IPS-18c (cell line): ENCODE data around the gene ADAMTS18.

Experiments used
- H3K4me3 ChIP-seq: 2 replicates; pipeline ENCODE4 v1.7.0; 2013; ENCODE audit warnings: low read depth, mild to moderate bottlenecking, low read length, moderate library complexity; ENCODE audit not compliant: insufficient read depth
- H3K9me3 ChIP-seq: one replicate; pipeline ENCODE4 v1.6.1; 2013; ENCODE audit warnings: mild to moderate bottlenecking, low read length, moderate library complexity; ENCODE audit not compliant: control insufficient read depth, insufficient read depth

Gene ADAMTS18

DNA sequence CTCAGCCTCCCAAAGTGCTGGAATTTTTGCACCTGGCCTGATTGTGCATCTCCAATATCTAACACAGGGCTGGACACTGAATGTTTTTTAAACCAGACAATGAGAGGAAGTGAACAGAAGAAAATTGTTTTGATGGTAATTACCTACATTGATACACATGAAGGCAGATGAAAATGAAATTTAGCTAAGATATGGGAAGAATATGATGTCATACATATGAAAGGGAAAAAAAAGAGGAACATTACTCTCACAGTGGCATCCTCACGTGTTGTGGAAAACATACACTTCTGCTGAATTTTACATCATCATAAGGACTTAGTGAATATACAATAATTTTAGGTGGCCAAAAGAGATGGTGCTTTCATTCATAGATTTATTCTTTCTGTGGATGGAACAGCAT, 124.0 kb downstream of the ADAMTS18 start:
- no peak overlapping the region for H3K4me3 ChIP-seq

DNA sequence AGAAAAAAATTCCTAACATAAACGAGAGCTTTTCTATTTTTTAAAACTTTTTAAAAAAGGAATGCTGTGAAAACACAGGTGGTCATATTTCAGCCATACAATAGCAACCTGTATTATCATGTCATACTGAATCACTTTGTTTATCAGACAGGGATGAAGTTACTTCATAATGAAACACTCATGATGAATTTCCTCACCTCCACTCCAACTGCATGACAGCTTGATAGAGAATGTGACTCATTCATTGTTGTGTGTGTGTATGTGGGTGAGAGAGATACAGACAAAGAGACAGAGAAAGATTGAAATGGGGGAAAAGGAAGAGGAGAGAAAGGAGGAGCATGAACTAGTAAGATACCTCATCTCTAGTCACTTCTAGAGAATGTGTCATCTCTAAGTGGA, 126.7 kb downstream of the ADAMTS18 start:
- H3K4me3 ChIP-seq = no peak overlapping the region

More for the DNA sequence above, 124.0 kb downstream of the ADAMTS18 start:
- no peaks in the 10 kb centered on the region for H3K9me3 ChIP-seq

DNA sequence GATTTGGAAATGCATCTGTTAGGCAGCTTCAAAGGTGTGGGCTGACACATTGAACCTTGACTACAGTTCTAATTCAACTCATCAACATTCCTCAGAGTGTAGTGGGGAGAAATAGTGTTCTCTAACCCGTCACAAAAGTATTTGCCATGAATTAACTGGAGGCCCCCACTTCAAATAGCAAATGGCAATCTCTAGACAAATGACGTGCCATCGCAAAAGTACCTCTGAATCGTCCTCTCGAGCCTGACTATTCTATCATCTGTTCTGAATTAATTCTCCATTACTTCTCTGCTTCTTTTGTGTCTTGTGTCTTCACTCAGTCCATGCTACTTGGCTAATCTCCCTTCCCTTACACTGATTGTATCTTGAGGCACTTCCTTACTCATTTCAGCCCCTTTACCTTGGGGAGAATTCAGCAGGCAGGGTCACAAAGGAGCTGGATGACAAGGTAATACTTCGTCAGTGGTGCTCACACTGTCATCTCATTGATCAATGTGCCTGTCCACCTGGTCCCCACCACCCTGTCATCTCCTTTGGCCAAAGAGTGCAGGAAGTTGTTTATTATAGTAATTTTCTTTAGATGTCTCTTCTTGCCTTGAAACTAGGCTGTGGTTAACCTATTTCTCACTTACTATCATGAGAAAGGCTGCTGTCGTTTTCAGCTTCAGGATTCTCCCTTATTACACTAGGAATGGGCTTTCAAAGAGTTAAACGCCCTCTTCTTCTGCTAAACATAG, 127.2 kb downstream of the ADAMTS18 start:
- Histone ChIP-seq H3K4me3 (no peak overlapping the region), H3K9me3 (no peaks in the 10 kb centered on the region)

More for the DNA sequence above, 126.7 kb downstream of the ADAMTS18 start:
- H3K9me3 ChIP-seq = no peaks in the 10 kb centered on the region

DNA sequence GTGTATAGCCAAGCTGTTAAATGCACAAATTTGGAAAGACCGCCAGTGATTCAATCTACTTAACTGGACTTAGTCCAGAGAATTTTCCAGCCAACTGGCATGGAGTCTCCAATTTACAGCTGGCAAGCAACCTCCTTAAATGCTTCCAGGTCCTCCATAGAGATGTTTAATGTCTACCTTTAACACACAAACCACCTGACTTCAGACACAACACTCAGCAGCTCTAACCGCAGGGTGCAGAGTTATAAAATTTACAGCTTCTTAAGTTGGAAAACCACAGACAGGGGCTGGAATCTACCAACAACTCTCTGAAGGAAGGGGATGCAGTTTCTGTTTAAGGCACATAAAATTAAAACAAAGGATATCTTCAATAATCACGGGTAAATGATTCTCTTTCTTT, 128.8 kb downstream of the ADAMTS18 start:
- Histone ChIP-seq H3K4me3 (no peak overlapping the region), H3K9me3 (no peaks in the 10 kb centered on the region)

DNA sequence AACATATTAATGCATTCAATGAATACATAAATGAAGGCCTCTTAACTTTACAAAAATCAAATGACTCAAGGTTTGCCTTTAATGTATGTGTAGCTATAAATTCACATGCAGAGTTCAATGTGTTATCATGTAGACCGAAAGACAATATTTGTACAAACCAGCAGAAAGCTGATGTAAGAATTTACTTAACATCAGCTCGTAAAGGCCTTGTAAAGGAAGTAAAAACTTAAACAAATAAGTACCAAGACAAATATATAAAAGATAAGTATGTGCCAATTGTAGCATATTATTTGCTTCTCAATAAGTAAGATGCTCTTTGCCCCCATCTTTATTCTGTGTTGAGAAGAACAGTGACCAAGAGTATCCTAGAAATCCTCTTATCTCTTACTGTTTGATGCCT, 130.0 kb downstream of the ADAMTS18 start:
- H3K9me3 ChIP-seq = no peaks in the 10 kb centered on the region

DNA sequence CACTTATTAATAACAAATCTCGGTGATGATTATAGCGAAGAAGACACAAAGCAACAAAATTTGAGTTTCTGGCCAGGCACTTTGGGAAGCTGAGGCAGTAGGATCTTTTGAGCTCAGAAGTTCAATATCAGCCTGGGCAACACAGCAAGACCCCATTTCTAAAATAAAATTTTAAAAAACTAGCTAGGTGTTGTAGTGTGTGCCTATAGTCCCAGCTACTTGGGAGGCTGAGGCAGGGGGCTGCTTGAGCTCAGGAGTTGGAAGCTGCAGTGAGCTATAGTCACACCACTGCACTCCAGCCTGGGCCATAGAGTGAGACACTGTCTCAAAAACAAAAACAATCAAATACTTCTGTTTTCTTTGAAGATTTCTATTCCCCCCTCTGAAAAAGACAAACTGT, 130.7 kb downstream of the ADAMTS18 start:
- Histone ChIP-seq H3K9me3 (no peaks in the 10 kb centered on the region), H3K4me3 (no peak overlapping the region)

More for the DNA sequence above, 130.0 kb downstream of the ADAMTS18 start:
- H3K4me3 ChIP-seq = no peak overlapping the region

DNA sequence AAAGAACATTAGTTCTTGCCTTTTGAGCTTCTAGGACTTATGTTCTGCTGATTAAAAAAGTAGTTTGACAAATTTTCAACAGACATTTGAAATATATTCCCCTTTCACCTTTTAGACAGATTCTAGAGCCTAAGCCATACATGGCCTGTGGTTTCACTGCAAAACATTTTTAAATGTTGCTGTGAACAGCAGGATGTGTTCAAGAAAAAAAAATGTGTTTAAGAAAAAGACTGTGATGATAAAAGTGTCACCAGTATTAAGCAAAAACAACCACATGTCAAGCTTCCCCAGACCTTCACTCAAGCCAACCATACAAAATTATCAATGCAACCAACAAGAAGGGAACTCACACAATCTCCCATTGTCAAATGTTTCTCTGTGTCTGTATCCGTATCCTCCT, 132.2 kb downstream of the ADAMTS18 start:
- Histone ChIP-seq H3K4me3 (no peak overlapping the region), H3K9me3 (no peaks in the 10 kb centered on the region)

DNA sequence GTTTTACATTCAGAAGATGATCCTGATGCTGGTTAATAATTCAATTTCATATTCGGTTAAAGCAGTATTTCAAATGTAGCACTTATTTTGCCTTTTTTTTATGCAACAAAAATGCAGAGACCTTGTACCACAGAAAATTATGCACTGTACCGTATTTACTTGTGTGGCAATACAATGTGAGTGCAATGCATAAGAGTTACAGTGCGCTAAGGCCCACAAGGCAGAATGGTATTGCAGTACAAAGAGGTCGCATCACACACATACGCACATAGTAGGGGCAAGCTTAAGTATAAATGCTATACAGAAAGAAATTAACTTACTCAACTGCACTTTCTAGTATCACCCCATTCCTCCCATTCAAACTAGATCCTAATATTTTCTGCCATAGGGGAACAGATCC, 132.6 kb downstream of the ADAMTS18 start:
- H3K4me3 ChIP-seq = no peak overlapping the region
- H3K9me3 ChIP-seq = no peaks in the 10 kb centered on the region

DNA sequence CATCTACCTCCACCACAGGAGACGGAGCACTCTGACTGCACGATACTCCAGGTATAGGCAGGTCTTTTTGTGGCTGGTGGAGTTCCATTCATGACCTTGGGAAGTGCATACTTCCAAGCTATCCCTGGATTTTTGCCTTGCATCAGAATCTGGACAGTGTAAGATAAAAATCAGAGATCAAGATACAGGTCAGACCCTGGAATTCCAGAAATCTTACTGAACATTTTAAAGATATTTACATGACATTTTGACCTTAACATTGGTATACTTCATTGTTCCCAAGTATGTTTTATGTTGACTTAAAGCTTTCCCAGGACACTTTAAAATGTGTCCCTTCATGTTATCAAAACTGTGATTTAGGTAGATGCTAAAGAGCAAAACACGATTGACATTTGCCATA, 134.6 kb downstream of the ADAMTS18 start:
- Histone ChIP-seq H3K9me3 (no peaks in the 10 kb centered on the region), H3K4me3 (no peak overlapping the region)

DNA sequence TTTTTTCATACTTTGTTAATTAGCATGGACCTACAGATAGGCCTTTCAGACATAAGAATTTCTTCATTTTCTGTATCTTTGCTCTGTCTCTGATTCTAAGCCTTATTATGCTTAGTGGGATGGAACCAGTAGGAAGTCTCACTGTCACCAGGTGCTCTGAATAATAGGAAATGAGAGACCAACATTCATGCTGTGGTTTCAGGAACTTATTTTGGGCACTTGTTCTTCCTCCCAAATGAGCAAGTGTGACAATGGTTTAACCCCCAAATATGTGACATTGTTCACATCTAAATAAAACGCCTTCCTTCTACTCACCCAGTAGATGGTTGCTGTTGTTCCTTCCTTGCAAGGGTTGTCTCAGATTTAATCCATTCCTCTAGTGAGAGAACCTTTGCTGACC, 135.4 kb downstream of the ADAMTS18 start:
- H3K4me3 ChIP-seq = no peak overlapping the region
- no peaks in the 10 kb centered on the region for H3K9me3 ChIP-seq

DNA sequence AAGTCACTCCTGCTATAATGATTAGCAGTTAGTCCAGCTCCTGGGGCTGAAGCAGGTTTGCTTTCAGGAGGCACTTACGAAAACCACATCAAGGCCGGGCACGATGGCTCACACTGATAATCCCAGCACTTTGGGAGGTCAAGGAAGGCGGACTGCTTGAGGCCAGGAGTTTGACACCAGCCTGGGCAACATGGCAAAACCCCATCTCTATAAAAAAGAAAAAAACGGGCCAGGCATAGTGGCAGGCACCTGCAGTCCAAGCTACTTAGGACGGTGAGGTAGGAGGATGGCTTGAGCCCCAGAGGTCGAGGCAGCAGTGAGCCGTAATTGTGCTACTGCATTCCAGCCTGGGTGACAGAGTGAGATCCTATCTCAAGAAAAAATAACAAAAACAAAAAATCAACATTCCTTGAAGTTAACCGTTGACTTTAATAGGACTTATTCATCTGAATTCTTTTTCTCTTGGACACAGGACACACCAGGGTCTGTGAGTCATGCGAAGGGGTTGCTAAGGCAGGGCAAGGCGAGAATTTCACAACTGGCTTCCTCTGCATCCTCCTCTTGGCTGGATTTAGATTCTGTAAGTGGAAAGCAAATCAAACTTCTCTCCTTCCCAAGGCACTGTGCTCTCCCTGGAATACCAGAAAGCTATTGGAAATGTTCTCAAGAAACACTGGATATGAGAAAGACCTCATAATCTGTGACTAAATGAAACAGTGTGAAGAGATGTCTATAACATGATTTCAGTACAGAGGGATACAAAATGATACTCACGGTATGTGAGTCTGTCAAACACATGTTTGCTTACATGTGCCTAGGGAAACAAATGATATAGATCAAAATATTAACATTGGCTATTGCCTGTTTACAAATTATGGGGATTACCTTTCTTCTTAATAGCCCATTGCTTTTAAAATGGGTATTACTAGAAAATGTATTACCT, 136.1 kb downstream of the ADAMTS18 start:
- Histone ChIP-seq H3K4me3 (no peak overlapping the region), H3K9me3 (no peaks in the 10 kb centered on the region)

DNA sequence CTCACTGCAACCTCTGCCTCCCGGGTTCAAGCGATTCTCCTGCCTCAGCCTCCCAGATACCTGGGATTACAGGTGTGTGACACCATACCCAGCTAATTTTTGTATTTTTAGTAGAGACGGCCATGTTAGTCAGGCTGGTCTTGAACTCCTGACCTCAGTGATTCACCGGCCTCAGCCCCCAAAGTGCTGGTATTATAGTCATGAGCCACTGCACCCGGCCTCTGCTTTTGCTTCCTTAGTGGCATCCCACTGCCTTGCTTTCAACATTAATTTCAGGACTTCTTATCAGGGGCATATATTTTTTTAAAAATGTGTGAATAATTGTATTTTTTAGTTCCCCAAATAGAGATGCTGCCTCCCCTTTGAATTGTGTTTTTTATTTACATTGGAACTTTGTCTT, 136.8 kb downstream of the ADAMTS18 start:
- no peaks in the 10 kb centered on the region for H3K9me3 ChIP-seq
- H3K4me3 ChIP-seq = no peak overlapping the region

DNA sequence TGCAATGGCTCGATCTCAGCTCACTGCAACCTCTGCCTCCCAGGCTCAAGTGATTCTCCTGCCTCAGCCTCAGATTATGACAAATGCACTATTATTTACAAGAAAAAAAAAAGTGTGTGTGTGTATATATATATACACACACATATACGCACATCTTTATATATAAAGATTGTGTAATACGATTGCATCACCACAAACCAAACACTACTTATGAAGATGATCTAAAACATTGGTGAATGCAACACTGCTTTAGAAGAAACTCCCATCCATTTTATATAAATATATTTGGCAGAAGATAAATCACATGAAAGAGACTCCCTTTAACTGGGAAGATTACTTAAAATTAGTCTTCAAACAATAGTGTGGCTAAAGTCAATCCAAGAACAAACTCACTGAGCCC, 138.9 kb downstream of the ADAMTS18 start:
- no peak overlapping the region for H3K4me3 ChIP-seq

DNA sequence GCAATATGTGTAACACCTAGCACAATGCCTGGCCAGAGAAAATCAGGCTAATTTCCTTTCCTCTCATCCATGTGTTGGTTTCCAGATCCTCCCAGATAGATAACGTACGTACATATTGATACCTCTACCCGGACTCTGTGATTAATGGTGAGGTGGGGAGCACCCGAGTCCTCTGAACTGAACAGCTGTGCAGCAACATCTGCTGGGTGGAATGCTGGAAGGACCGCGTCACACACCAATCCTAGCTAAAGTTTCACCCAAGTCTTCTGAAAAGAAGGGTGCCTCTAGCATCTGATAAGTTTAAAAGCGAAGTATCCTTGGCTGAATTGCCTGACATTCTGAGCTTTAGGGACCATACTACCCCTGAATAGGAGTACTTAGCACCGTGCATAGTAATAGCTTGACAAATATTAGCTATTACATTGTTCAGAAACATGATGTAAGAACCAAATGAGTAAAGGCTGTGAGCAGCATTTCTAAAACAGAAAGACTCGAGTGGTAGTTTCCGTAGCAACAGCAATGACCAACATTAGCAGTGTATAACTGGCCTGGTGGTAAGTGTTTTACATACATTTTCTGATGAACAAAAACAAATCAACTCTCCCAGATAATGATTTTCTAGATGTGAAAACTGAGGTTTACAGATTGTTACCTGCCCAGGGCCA, 144.3 kb downstream of the ADAMTS18 start:
- no peaks in the 10 kb centered on the region for H3K9me3 ChIP-seq
- H3K4me3 ChIP-seq = no peak overlapping the region

More for the DNA sequence above, 138.9 kb downstream of the ADAMTS18 start:
- H3K9me3 ChIP-seq = no peaks in the 10 kb centered on the region

DNA sequence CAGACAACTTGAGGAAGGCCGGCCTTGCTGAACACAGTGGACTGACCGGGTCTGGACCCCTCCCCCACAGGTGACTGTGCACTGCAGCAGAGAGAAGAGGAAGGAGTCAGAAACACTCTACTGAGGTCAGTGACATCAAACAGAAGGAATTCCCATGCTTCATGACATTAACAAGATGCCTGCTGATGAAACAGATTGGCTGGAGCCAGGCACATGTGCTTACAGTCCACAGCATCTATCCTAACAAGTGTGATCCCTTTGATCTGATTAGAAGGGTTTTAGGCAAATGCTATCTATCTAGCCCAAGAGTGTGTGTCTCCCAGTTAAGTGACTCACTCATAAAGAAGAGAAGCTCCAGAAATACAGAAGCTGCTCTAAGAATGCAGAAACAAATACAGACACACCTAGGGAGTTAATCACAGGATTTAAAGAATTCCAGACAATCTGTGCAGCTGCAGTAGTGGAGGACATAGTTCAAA, 145.5 kb downstream of the ADAMTS18 start:
- no peaks in the 10 kb centered on the region for H3K9me3 ChIP-seq
- no peak overlapping the region for H3K4me3 ChIP-seq

DNA sequence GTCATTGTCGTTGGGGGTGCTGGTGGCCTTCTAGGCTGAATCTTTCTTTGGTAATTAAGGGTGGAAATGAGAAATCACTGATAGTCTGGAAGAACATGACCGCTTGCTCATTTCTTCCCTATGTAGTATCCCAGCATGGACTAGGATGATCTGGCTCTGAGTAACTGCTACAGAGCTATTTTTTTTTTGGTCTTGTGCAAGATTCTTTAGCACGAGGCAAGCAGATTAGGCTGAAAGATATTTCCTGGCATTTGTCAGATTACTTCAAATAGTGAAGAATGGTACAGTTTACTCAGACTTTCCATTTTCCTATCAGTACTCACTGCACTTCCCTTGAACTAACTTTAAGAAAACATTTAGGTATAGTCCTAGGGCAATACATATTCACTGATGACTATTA, 146.6 kb downstream of the ADAMTS18 start:
- Histone ChIP-seq H3K9me3 (no peaks in the 10 kb centered on the region), H3K4me3 (no peak overlapping the region)

DNA sequence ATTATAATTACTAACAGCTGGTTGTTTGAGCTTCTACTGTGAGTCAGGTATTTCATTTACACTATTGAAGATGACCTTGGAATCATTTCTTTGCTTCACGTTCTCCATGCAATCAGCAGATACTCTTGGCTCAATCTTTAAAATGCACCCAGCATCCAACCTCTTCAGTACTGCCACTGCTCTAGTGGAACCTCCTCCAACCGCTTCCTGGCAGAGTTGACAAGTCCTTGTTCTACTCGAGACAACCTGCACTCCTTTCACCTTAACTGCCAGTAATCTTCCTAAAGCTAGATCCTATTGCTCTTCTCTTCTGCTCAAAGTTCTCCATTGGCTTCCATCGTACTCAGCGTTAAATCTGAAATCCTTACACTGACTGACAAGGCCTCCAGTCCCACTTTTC, 149.2 kb downstream of the ADAMTS18 start:
- H3K9me3 ChIP-seq = no peaks in the 10 kb centered on the region
- H3K4me3 ChIP-seq = no peak overlapping the region
